ENCODE measurements around the gene CYLD. TPM values are rescaled to one million over a fixed set of nuclear protein-coding genes. Genes with fewer than 3 reads are reported as not detected.

Gene CYLD
- total RNA-seq, 1 donor from 2014 or later: 30.7 TPM

- Mint-ChIP-seq H3K27me3 (ENCODE audit: unreplicated experiment) (no peaks in the 10 kb centered on the region), H3K27ac (ENCODE audit: unreplicated experiment) (no peak overlapping the region), H3K4me3 (ENCODE audit: unreplicated experiment) (no peak overlapping the region), H3K4me1 (ENCODE audit: unreplicated experiment) (no peaks in the 10 kb centered on the region), H3K36me3 (ENCODE audit: low read depth, unreplicated experiment) (no peaks in the 10 kb centered on the region), H3K9me3 (ENCODE audit: unreplicated experiment) (no peaks in the 10 kb centered on the region)
- no peak for DNase-seq (ENCODE audit: low spot score)
- TF ChIP-seq CTCF (IDR thresholded peaks at IDR 0.05; ENCODE audit: unreplicated experiment): no peak
Measured at GRCh38 chr16:50778284-50779163, 36.6 kb downstream of the CYLD start.

GRCh38 chr16:50781043-50781442, 39.2 kb downstream of the CYLD start:
- no peak overlapping the region for H3K27ac Mint-ChIP-seq (ENCODE audit: unreplicated experiment)

DNA sequence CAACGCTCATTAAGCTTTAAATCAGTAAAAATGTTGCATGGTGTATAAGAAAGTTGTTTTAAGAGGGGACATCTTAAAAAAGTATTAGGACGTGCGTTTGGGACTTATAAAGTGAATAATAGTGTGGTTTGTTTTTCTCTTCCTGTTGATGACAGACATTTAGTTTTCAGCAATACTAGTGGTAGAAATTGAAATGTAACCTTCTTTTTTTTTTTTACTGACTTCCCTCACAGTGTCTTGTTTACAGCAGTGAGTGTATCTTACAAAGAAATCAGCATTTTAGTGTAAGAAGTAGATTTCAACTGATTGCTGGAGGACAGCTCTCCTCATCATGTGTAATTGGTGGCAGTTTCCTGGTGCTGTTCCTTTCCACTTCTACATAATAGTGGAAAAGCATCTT, 39.6 kb downstream of the CYLD start:
- no peak for DNase-seq (ENCODE audit: low spot score)
- H3K36me3 Mint-ChIP-seq (ENCODE audit: low read depth, unreplicated experiment): no peaks in the 10 kb centered on the region
- no peak overlapping the region for H3K27ac Mint-ChIP-seq (ENCODE audit: unreplicated experiment)
- H3K9me3 Mint-ChIP-seq (ENCODE audit: unreplicated experiment): no peaks in the 10 kb centered on the region
- H3K27me3 Mint-ChIP-seq (ENCODE audit: unreplicated experiment): no peaks in the 10 kb centered on the region
- no peak overlapping the region for H3K4me3 Mint-ChIP-seq (ENCODE audit: unreplicated experiment)
- no peak for TF ChIP-seq CTCF (IDR thresholded peaks at IDR 0.05; ENCODE audit: unreplicated experiment)
- H3K4me1 Mint-ChIP-seq (ENCODE audit: unreplicated experiment): no peaks in the 10 kb centered on the region

More at GRCh38 chr16:50781043-50781442, 39.2 kb downstream of the CYLD start:
- TF ChIP-seq CTCF (IDR thresholded peaks at IDR 0.05; ENCODE audit: unreplicated experiment): no peak
- DNase-seq (ENCODE audit: low spot score): no peak
- Mint-ChIP-seq H3K4me1 (ENCODE audit: unreplicated experiment) (no peaks in the 10 kb centered on the region), H3K9me3 (ENCODE audit: unreplicated experiment) (no peaks in the 10 kb centered on the region), H3K4me3 (ENCODE audit: unreplicated experiment) (no peak overlapping the region), H3K27me3 (ENCODE audit: unreplicated experiment) (no peaks in the 10 kb centered on the region), H3K36me3 (ENCODE audit: low read depth, unreplicated experiment) (no peaks in the 10 kb centered on the region)

GRCh38 chr16:50789757-50790156, 47.9 kb downstream of the CYLD start:
- Mint-ChIP-seq H3K4me1 (ENCODE audit: unreplicated experiment) (no peaks in the 10 kb centered on the region), H3K4me3 (ENCODE audit: unreplicated experiment) (no peak overlapping the region)

More at GRCh38 chr16:50789757-50790156, 47.9 kb downstream of the CYLD start:
- TF ChIP-seq CTCF (IDR thresholded peaks at IDR 0.05; ENCODE audit: unreplicated experiment): no peak
- no peak overlapping the region for H3K27ac Mint-ChIP-seq (ENCODE audit: unreplicated experiment)
- H3K36me3 Mint-ChIP-seq (ENCODE audit: low read depth, unreplicated experiment): peaks cover 5% of the 10 kb centered on the region
- peaks cover 5% of the 10 kb centered on the region for H3K9me3 Mint-ChIP-seq (ENCODE audit: unreplicated experiment)
- DNase-seq (ENCODE audit: low spot score): no peak
- no peaks in the 10 kb centered on the region for H3K27me3 Mint-ChIP-seq (ENCODE audit: unreplicated experiment)
